CD4-positive, alpha-beta T cell (primary cell): Measurements from ENCODE around the gene LCT. TPM values are rescaled to one million over a fixed set of nuclear protein-coding genes. Genes with fewer than 3 reads are reported as not detected.

ENCODE experiments used
- ATAC-seq: fragments of 200-7000 bp; cut with Tn5 transposase; one replicate; pipeline ENCODE4 v1.10.0; 2022; ENCODE audit warnings: mild to moderate bottlenecking; ENCODE audit not compliant: poor library complexity
- CTCF ChIA-PET: fragments of 350-600 bp; sonication (Branson Sonifier 250); formaldehyde crosslinking; loops from one replicate; lab custom pipeline; 2021; ENCODE audit warnings: antibody characterized with exemption, inconsistent platforms; lab: Charles Lee
- POLR2A ChIA-PET: fragments of 350-600 bp; sonication (Branson Sonifier 250); formaldehyde crosslinking; loops from one replicate; lab custom pipeline; 2021; ENCODE audit warnings: antibody characterized with exemption, inconsistent platforms; lab: Charles Lee
- DNase-seq, 14 experiments: peaks; one replicate each; pipeline ENCODE4 v3.0.0-alpha.2; 2013 to 2020; ENCODE audit warnings: mixed read lengths in 2 of 14
- H3K27ac ChIP-seq, 2 donors: one replicate each; pipeline versions ENCODE4 v1.5.1 to v1.7.0; 2013; ENCODE audit warnings: low read length in 2 of 2, low read depth in 1 of 2, mild to moderate bottlenecking in 1 of 2
- H3K27me3 ChIP-seq, 2 experiments: 1 replicate in 1 of 2; 2 replicates in 1 of 2; pipeline versions ENCODE4 v1.6.1 to v1.7.0; 2013; ENCODE audit warnings: low read length in 2 of 2, control low read depth in 1 of 2, mild to moderate bottlenecking in 1 of 2, moderate library complexity in 1 of 2; ENCODE audit not compliant: insufficient read depth in 2 of 2, control insufficient read depth in 1 of 2
- H3K36me3 ChIP-seq: one replicate; pipeline ENCODE4 v1.6.1; 2013; ENCODE audit warnings: low read length, control low read depth; ENCODE audit not compliant: insufficient read depth
- H3K4me1 ChIP-seq: one replicate; pipeline ENCODE4 v1.6.1; 2013; ENCODE audit warnings: low read length, control low read depth; ENCODE audit not compliant: insufficient read depth
- H3K4me3 ChIP-seq: one replicate; pipeline ENCODE4 v1.5.1; 2013; ENCODE audit warnings: mild to moderate bottlenecking, low read length, moderate library complexity
- H3K9me3 ChIP-seq, 2 experiments: 1 replicate in 1 of 2; 2 replicates in 1 of 2; pipeline versions ENCODE4 v1.6.1 to v1.7.0; 2013; ENCODE audit warnings: low read length in 2 of 2, mild to moderate bottlenecking in 2 of 2, control low read depth in 1 of 2, moderate library complexity in 1 of 2; ENCODE audit not compliant: control insufficient read depth in 1 of 2, insufficient read depth in 1 of 2
- H3K27ac Mint-ChIP-seq: one replicate; pipeline ENCODE4 v1.8.0; 2020; ENCODE audit warnings: mixed read lengths
- H3K27me3 Mint-ChIP-seq: one replicate; pipeline ENCODE4 v1.8.0; 2021; ENCODE audit warnings: mixed read lengths
- H3K36me3 Mint-ChIP-seq: one replicate; pipeline ENCODE4 v1.8.0; 2021; ENCODE audit warnings: low read depth, mixed read lengths
- H3K4me1 Mint-ChIP-seq: one replicate; pipeline ENCODE4 v1.8.0; 2021; ENCODE audit warnings: low read depth, mixed read lengths
- H3K4me3 Mint-ChIP-seq: one replicate; pipeline ENCODE4 v1.8.0; 2020; ENCODE audit warnings: mild to moderate bottlenecking, mixed read lengths
- H3K9me3 Mint-ChIP-seq: one replicate; pipeline ENCODE4 v1.8.0; 2020; ENCODE audit warnings: mixed read lengths
- CTCF ChIP-seq: fragments of 200-600 bp; IDR thresholded peaks from one replicate; pipeline ENCODE4 v1.8.0; 2022; ENCODE audit warnings: antibody characterized with exemption, mild to moderate bottlenecking
- intact Hi-C, 2 experiments: fragments of 100-400 bp; cut with DNase I in 1 of 2; cut with micrococcal nuclease in 1 of 2; formaldehyde crosslinking; loops; one replicate each; pipeline versions ENCODE4 v1.15.1 to v1.9.0; 2023 to 2025; cut with DNase I, micrococcal nuclease
- total RNA-seq, 174 experiments: library from RNA in 2 of 174; stranded (reverse) in 2 of 174; gene quantifications; one replicate each; pipeline ENCODE4 v1.2.3 and lab custom pipeline; 2021 to 2026

Gene LCT
- total RNA-seq, 2 experiments from 2014 or later, result 0.06 TPM; not detected in 1

GRCh38 chr2:135853401-135853800, 16.4 kb upstream of the LCT start:
- H3K27ac ChIP-seq, result no peak overlapping the region
- no peaks in the 10 kb centered on the region for H3K27me3 ChIP-seq
- no peaks in the 10 kb centered on the region for H3K9me3 ChIP-seq
- H3K4me3 Mint-ChIP-seq, result no peak overlapping the region
- H3K4me1 Mint-ChIP-seq, result no peaks in the 10 kb centered on the region
- peaks cover 79% of the 10 kb centered on the region for H3K36me3 Mint-ChIP-seq
- DNase-seq (no peak), ATAC-seq (no peak)
- TF ChIP-seq CTCF, result no peak
- CTCF ChIA-PET, result interaction anchor here (0.9 kb wide), 1 partner anchor 12 kb away, joined by 3 read pairs; no protein-coding TSS in a partner anchor
- H3K4me1 ChIP-seq, result no peaks in the 10 kb centered on the region
- intact Hi-C loops, result no loop called here
- no peaks in the 10 kb centered on the region for H3K27me3 Mint-ChIP-seq
- POLR2A ChIA-PET, result interaction anchor here (1.2 kb wide), 1 partner anchor 112 kb away, joined by 3 read pairs; the partner anchor contains the start of gene UBXN4
- peaks cover 70% of the 10 kb centered on the region for H3K36me3 ChIP-seq
- H3K9me3 Mint-ChIP-seq, result no peaks in the 10 kb centered on the region
- no peak overlapping the region for H3K27ac Mint-ChIP-seq
- no peak overlapping the region for H3K4me3 ChIP-seq

GRCh38 chr2:135851858-135852257, 14.9 kb upstream of the LCT start:
- H3K27ac ChIP-seq, result no peak overlapping the region

DNA sequence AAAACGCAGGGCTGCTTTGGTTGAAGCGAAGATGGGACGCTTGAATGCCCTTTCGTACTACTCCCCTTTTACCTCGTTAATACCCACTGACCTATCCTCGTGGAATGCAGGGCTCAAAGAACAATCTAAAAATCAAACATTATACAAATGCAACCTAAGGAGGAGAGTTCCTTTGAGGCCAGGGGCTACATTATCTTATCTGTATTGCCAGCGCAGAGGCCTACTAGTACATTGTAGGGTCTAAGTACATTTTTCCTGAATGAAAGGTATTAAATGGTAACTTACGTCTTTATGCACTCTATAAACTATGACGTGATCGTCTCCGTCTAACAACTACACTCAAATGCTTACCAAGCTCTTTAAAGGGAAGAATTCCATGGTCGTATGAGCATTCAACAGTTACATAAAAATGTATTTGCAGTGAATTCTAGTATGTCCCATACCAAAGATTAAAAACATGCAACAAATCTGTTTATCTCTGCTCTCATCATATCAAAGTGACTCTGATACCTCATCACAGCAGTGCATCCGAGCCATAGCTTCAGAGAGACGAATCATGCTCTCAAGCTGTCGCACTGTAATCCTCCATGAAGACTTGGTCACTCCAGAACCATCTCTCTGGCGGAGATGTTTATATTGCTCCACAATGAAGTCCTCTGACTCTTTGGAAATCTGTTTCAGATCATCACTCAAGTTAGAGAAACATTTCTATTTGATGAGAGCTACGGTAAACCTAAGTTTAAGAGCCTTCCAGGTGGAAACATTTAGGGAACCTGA, 14.1 kb upstream of the LCT start:
- Mint-ChIP-seq H3K27me3 (no peaks in the 10 kb centered on the region), H3K36me3 (peaks cover 78% of the 10 kb centered on the region), H3K9me3 (no peaks in the 10 kb centered on the region), H3K4me3 (no peak overlapping the region), H3K4me1 (no peaks in the 10 kb centered on the region), H3K27ac (no peak overlapping the region)
- ATAC-seq (no peak), DNase-seq (no peak)
- no peaks in the 10 kb centered on the region for H3K9me3 ChIP-seq
- intact Hi-C loops, result no loop called here
- H3K4me3 ChIP-seq, result no peak overlapping the region
- POLR2A ChIA-PET, result no interaction called here
- no peaks in the 10 kb centered on the region for H3K27me3 ChIP-seq
- peaks cover 57% of the 10 kb centered on the region for H3K36me3 ChIP-seq
- H3K27ac ChIP-seq, result no peak overlapping the region
- CTCF ChIA-PET, result no interaction called here
- no peaks in the 10 kb centered on the region for H3K4me1 ChIP-seq
- no peak for TF ChIP-seq CTCF

More at GRCh38 chr2:135851858-135852257, 14.9 kb upstream of the LCT start:
- intact Hi-C loops, result no loop called here
- H3K9me3 Mint-ChIP-seq, result no peaks in the 10 kb centered on the region
- no peak for ATAC-seq
- no peak for DNase-seq
- no peak for TF ChIP-seq CTCF
- H3K4me3 ChIP-seq, result no peak overlapping the region
- peaks cover 60% of the 10 kb centered on the region for H3K36me3 ChIP-seq
- no peaks in the 10 kb centered on the region for H3K4me1 Mint-ChIP-seq
- ChIA-PET POLR2A (no interaction called here), CTCF (no interaction called here)
- H3K4me1 ChIP-seq, result no peaks in the 10 kb centered on the region
- H3K4me3 Mint-ChIP-seq, result no peak overlapping the region
- peaks cover 79% of the 10 kb centered on the region for H3K36me3 Mint-ChIP-seq
- H3K27me3 Mint-ChIP-seq, result no peaks in the 10 kb centered on the region
- no peaks in the 10 kb centered on the region for H3K27me3 ChIP-seq
- H3K9me3 ChIP-seq, result no peaks in the 10 kb centered on the region
- H3K27ac Mint-ChIP-seq, result no peak overlapping the region
